Peyer's patch (tissue), 4 donors: ENCODE measurements around the gene ETV4. TPM values are rescaled to one million over a fixed set of nuclear protein-coding genes. Genes with fewer than 3 reads are reported as not detected.

ENCODE experiments used
- DNase-seq, 3 donors: peaks; one replicate each; pipeline ENCODE4 v3.0.0-alpha.2; 2017 to 2019
- H3K27ac ChIP-seq, 4 donors: fragments of 200-600 bp; sonication (generic); one replicate each; pipeline ENCODE4 v1.5.1; 2016 to 2019
- H3K27me3 ChIP-seq, 2 donors: fragments of 200-600 bp; sonication (generic); one replicate each; pipeline ENCODE4 v1.5.1; 2019
- H3K36me3 ChIP-seq, 3 donors: fragments of 200-600 bp; sonication (generic); one replicate each; pipeline ENCODE4 v1.5.1; 2016 to 2019
- H3K4me1 ChIP-seq, 4 donors: fragments of 200-600 bp; sonication (generic); one replicate each; pipeline ENCODE4 v1.5.1; 2016 to 2019
- H3K4me3 ChIP-seq, 4 donors: fragments of 200-600 bp; sonication (generic); 1 replicate in 3 of 4; 2 replicates in 1 of 4; pipeline ENCODE4 v1.5.1; 2016 to 2019; ENCODE audit warnings: mild to moderate bottlenecking in 1 of 4
- H3K9me3 ChIP-seq, 4 donors: fragments of 200-600 bp; sonication (generic); one replicate each; pipeline ENCODE4 v1.5.1; 2016 to 2019; ENCODE audit warnings: mild to moderate bottlenecking in 1 of 4
- CTCF ChIP-seq, 6 experiments: fragments of 450-650 bp in 4 of 6; fragments of 200-600 bp in 2 of 6; sonication (generic) in 1 of 6; IDR thresholded peaks; one replicate each; pipeline ENCODE4 v1.5.1; 2017 to 2019; ENCODE audit warnings: antibody characterized with exemption in 6 of 6, mild to moderate bottlenecking in 3 of 6, moderate library complexity in 1 of 6
- POLR2A ChIP-seq, 2 donors: fragments of 450-650 bp; IDR thresholded peaks; one replicate each; pipeline ENCODE4 v1.5.1; 2017; ENCODE audit warnings: antibody characterized with exemption in 2 of 2, mild to moderate bottlenecking in 2 of 2, moderate library complexity in 2 of 2
- total RNA-seq, 4 donors: library from RNA; depleted of rRNA; stranded (reverse); fragments of >200 nt; gene quantifications; one replicate each; pipeline ENCODE4 v1.1.0, GENCODE V29; 2016

The ETV4 gene
- total RNA-seq, 4 donors from 2014 or later, result 3.0 to 20.2 (median 9.3) TPM

GRCh38 chr17:43588121-43588520 lies 42.0 kb upstream of the ETV4 start:
- Histone ChIP-seq H3K4me1 (peaks cover 0 to 23% (median 0%) of the 10 kb centered on the region in 4 donors), H3K27ac (no peak overlapping the region), H3K4me3 (no peak overlapping the region), H3K27me3 (no peaks in the 10 kb centered on the region), H3K9me3 (no peaks in the 10 kb centered on the region), H3K36me3 (no peaks in the 10 kb centered on the region)
- no peak for DNase-seq
- TF ChIP-seq POLR2A (IDR thresholded peaks at IDR 0.05), result no peak
- no peak for TF ChIP-seq CTCF (IDR thresholded peaks at IDR 0.05)

- Histone ChIP-seq H3K9me3 (no peaks in the 10 kb centered on the region), H3K4me3 (no peak overlapping the region), H3K36me3 (no peaks in the 10 kb centered on the region), H3K4me1 (peaks cover 0 to 23% (median 0%) of the 10 kb centered on the region in 4 donors), H3K27ac (no peak overlapping the region), H3K27me3 (no peaks in the 10 kb centered on the region)
- TF ChIP-seq CTCF (IDR thresholded peaks at IDR 0.05) (no peak), POLR2A (IDR thresholded peaks at IDR 0.05) (no peak)
- no peak for DNase-seq
Measured at GRCh38 chr17:43587647-43588046, 41.5 kb upstream of the ETV4 start.

DNA sequence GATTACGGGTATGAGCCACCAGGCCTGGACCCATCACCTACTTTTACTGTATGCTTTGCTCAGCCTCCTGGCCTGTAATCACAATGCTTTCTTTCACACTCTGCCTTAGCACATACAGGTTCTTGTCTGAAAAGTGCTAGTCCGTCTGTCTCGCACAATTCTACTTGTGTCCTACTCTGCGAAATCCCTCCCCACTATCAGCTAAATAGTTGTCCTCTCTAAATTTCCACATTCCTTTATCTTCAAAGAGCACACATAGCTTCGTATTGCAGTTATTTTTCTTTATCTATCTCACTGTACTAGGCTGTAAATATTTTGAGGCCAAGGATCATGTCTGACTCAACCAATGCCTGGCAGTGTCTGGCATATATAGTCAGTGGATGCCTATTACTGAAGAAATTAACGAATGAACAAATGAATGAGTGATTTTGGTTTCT lies 38.5 kb upstream of the ETV4 start:
- Histone ChIP-seq H3K27ac (peak overlapping the region in 1 of 4 donors; percentile 50), H3K4me1 (peaks cover 0 to 22% (median 0%) of the 10 kb centered on the region in 4 donors), H3K4me3 (no peak overlapping the region), H3K36me3 (no peaks in the 10 kb centered on the region), H3K27me3 (no peaks in the 10 kb centered on the region), H3K9me3 (no peaks in the 10 kb centered on the region)
- no peak for DNase-seq
- TF ChIP-seq POLR2A (IDR thresholded peaks at IDR 0.05), result no peak
- peak in 1 of 6 experiments; percentile 1 for TF ChIP-seq CTCF (IDR thresholded peaks at IDR 0.05)

DNA sequence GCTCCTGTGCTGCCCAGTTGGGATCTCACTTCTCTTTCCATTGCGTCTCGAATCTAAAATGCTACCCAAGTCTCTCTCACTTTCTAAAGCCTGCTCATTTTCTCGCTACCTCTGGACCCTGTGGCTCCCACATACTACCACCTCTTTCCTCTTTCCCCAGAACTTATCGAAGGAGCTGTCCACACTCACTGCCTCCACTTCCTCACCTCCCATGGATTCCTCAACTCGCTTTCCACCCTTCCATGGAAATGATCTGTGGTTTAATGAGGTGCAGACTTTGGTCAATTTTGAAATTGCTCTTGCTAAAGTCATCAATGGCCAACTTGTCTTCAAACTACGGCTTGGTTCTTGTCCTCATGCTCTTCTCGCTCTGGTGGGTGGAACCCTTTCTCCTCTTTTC lies 37.2 kb upstream of the ETV4 start:
- peaks cover 0 to 21% (median 9%) of the 10 kb centered on the region in 4 donors for H3K4me1 ChIP-seq
- H3K9me3 ChIP-seq, result no peaks in the 10 kb centered on the region
- no peak for TF ChIP-seq CTCF (IDR thresholded peaks at IDR 0.05)
- no peak for TF ChIP-seq POLR2A (IDR thresholded peaks at IDR 0.05)
- H3K27ac ChIP-seq, result no peak overlapping the region
- DNase-seq, result no peak
- H3K36me3 ChIP-seq, result no peaks in the 10 kb centered on the region
- H3K27me3 ChIP-seq, result no peaks in the 10 kb centered on the region
- H3K4me3 ChIP-seq, result no peak overlapping the region

- Histone ChIP-seq H3K4me3 (no peak overlapping the region), H3K36me3 (no peaks in the 10 kb centered on the region), H3K27me3 (no peaks in the 10 kb centered on the region), H3K27ac (peak overlapping the region in 1 of 4 donors; percentile 34), H3K4me1 (peaks cover 0 to 21% (median 11%) of the 10 kb centered on the region in 4 donors), H3K9me3 (no peaks in the 10 kb centered on the region)
- DNase-seq, result peak in 2 of 3 donors; percentile 78 to 84
- TF ChIP-seq CTCF (IDR thresholded peaks at IDR 0.05) (peak in 1 of 6 experiments; percentile 36), POLR2A (IDR thresholded peaks at IDR 0.05) (peak in 1 of 2 donors; percentile 16)
Measured at GRCh38 chr17:43581613-43582012, 35.5 kb upstream of the ETV4 start.

DNA sequence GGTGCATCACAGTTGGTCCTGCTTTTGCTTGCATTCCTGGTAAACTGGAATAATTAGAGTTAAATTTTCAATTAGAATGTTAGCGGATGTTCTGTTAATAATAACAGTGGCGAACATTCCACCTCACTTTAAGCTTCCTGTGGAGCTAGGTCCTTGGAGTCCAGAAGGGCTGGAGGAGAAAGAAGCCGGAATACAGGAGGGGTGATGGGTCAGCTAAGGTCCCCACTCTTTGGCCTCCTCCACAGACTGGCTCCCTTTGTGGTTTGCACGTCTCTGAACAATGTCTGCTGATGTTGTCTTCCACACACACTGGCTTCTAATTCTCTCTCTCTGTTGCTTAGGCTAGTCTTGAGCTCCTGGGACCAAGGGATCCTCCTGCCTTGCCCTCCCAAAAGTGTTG lies 35.0 kb upstream of the ETV4 start:
- peak overlapping the region in 1 of 4 donors; percentile 34 for H3K27ac ChIP-seq
- TF ChIP-seq CTCF (IDR thresholded peaks at IDR 0.05) (no peak), POLR2A (IDR thresholded peaks at IDR 0.05) (no peak)
- DNase-seq, result no peak

More for the DNA sequence above, 35.0 kb upstream of the ETV4 start:
- Histone ChIP-seq H3K9me3 (no peaks in the 10 kb centered on the region), H3K27me3 (no peaks in the 10 kb centered on the region), H3K4me3 (no peak overlapping the region), H3K4me1 (peaks cover 0 to 24% (median 11%) of the 10 kb centered on the region in 4 donors), H3K36me3 (no peaks in the 10 kb centered on the region)
